NCI-H2107 (cell line): Measurements from ENCODE around the gene PWWP2B.
A peak's percentile ranks its signal among the peaks of the same experiment; 100 is the strongest.
"Not testable (repeated sequence)": the region's sequence is repeated elsewhere in the genome, so short reads cannot be mapped to it uniquely, and the experiment has no call there.

Experiments used
- DNase-seq: peaks from one replicate; lab custom pipeline; 2025; lab: John Stamatoyannopoulos, UW

The PWWP2B gene

GRCh38 chr10:132433671-132434340 is 36.8 kb downstream of the PWWP2B start:
- no peak for DNase-seq

GRCh38 chr10:132434405-132435005 is 37.5 kb downstream of the PWWP2B start:
- no peak for DNase-seq

- not testable (repeated sequence) for DNase-seq
These were observed 38.3 kb downstream of the PWWP2B start for GRCh38 chr10:132435320-132435719.

DNA sequence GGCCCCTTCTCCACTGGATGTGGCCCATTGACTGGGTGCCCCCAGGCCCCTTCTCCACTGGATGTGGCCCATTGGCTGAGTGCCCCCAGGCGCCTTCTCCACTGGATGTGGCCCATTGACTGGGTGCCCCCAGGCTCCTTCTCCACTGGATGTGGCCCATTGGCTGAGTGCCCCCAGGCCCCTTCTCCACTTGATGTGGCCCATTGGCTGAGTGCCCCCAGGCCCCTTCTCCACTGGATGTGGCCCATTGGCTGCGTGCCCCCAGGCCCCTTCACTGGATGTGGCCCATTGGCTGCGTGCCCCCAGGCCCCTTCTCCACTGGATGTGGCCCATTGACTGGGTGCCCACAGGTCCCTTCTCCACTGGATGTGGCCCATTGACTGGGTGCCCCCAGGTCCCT is 39.1 kb downstream of the PWWP2B start:
- DNase-seq, result not testable (repeated sequence)

GRCh38 chr10:132436861-132437410 is 39.9 kb downstream of the PWWP2B start:
- DNase-seq, result no peak

DNA sequence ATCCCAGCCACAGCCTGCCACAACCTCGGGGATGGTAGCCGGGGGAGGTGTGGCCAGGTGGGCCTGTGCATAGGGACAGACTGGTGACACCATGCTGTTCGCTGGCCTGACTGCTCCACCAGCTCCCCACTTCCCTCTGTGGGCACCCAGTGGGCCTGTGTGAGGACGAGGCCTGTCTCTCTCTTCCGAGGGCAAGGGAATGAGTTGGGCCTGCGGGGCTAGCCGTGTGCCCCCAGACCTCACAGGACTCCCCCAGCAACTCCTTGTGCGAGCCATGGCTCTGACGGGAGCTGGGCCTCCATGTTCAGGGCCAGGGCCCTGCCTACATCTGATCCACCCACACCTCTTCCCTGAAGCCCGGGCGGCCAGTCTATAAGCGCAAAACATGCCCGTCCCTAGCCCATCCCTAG is 40.5 kb downstream of the PWWP2B start:
- DNase-seq, result no peak

GRCh38 chr10:132438091-132439024 is 41.4 kb downstream of the PWWP2B start:
- no peak for DNase-seq

DNA sequence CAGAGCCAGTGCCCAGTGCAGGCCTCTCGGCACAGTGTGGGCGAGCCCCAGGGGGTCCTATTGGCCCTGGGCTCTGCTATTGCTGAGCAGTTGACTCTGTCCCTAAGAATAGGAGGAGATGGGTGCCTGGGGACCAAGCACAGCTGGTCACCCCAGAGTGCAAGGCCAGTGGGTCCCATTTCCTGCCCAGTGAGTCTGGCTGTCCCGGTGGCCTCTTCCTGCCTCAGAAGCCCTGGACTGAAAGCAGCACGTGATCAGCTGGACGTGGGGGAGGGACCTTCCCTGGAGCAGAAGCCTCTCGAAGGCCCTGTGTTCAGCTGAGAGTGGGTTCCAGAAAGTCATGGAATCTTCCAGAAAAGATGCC is 42.0 kb downstream of the PWWP2B start:
- DNase-seq, result no peak

GRCh38 chr10:132439424-132440163 is 42.6 kb downstream of the PWWP2B start:
- DNase-seq, result no peak

DNA sequence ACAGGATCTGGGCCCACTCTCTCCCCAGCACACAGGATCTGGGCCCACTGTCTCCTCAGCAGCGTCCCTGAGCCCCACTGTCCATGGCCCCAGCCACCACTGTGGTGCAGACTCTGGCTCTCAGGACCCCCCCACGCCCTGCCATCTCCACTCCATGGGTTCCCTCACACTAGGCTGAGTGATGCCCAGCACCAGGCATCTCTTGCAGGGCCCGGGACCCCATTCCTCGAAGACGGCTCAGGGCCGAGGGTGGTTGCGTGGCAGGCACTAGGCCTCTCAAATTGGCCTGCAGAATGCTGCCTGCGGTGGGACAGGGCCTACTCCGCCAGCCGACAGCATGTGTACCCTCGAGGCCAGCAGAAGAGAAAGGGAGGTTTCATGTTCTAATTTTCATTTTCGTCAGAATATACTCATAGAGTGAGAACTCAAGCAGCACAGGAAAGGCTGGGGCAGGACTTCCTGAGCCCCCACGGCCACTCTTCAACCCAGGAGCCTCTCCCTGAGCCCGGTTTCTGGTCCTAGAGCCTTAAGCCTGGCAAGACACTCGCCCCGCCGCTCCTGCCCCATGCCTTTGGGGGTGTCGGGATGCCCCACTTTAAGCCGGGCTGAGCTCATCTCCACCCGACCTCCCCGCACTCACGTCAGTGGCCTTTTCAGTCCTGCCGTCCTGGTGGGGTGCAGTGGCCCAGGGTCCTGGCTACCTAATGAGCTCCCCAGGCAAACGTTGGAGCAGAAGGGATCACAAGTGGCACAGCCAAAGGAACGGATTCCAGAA is 44.0 kb downstream of the PWWP2B start:
- no peak for DNase-seq

DNA sequence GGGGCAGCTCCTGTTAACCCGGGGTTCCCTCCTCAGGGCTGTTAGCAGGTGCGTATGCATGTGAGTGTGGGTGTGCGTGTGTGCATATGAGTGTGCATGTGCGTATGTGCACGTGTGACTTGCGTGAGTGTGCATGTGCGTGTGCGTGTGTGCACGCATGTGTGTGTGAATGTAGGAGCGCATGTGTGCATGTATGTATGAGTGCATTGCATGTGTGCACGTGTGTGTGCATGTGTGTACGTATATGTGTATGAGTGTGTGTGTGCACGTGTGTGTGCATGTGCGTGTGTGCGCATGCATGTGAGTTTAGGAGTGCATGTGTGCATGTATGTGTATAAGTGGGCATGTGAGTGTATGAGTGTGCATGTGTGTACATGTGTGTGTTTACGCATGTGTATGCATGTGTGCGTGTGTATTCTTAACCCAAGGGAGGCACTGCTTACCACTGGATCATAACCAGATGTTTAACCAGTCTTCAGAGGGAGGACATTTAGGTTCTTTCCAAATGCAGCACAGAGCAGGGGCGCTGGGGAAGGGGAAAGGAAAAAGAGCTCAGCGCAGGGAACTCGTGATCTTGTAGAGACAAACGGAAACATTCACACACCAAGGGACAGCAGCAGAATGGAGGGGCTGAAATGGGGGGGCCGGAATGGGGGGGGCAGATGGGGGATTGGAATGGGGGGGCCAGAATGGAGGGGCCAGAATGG is 45.0 kb downstream of the PWWP2B start:
- DNase-seq, result no peak

GRCh38 chr10:132442636-132443035 is 45.6 kb downstream of the PWWP2B start:
- DNase-seq, result no peak

GRCh38 chr10:132443605-132443982 is 46.6 kb downstream of the PWWP2B start:
- DNase-seq, result no peak

- no peak for DNase-seq
These were observed 47.2 kb downstream of the PWWP2B start for GRCh38 chr10:132443983-132444876.

GRCh38 chr10:132444877-132445351 is 47.9 kb downstream of the PWWP2B start:
- peak; percentile 20 for DNase-seq

DNA sequence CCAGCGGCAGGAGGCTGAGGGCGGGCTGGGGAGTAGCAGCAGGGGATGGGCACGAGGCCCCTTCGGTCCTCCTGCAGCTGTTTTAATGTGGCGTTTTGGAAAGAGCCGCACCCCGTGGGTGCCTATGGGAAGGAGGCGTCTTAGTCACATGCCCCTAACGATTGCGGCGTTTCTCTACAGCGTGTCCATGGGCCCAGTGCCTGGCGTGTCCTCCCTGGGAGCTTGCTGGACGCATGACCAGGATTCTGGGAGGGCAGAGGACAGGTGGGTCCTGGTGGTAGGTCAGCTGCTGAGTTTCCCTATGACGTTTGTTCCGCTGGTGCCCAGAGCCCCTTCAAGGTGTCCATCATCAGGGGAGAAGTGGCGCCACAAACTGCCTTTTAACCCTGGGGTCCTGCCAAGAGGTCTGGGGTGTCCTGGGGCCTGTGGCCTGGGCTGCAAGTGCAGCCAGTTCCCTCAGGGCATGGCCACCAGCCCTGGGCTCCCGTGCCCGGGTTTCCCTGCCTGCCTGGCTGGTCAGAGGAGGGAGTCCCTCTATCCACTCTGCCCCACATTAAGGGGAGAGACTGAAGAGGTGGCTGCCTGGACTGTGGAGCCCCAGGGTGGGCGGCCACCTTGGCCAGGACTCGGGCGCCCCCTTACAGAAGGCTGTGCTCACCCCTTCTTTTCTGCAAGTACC is 48.7 kb downstream of the PWWP2B start:
- DNase-seq, result no peak

DNA sequence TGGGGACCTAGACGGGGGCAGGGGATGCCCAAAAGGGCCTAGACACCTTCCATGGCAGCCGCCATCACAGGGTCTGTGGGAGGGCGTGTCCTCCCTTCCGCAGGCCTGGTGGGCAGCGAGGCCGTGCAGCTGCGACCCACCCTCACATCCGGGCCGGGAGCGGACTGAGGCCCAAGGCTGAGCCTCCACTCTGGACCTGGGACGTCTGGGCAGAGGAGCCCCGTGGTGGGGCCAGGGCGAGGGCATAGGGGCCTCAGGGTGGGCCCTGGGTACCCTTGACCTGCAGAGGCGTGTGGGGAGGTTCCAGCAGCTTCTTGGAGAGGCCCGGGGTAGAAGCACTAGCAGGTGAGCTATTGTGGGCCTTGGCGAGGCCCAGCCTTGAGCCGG is 49.2 kb downstream of the PWWP2B start:
- no peak for DNase-seq

GRCh38 chr10:132446661-132447445 is 49.9 kb downstream of the PWWP2B start:
- peak; percentile 50 for DNase-seq
